ENCODE results near the gene ZYX.

Gene ZYX

GRCh38 chr7:143373255-143373794 is 7.8 kb upstream of the ZYX start:
- H3K4me3 ChIP-seq (replicated peaks in 1 of 2; ENCODE audit: low read depth in 2 of 2, low read length in 2 of 2): no peak overlapping the region
- no peak for TF ChIP-seq CTCF (IDR thresholded peaks at IDR 0.05; ENCODE audit: low read depth, low read length)
- DNase-seq (ENCODE audit: low read depth in 2 of 2): no peak

GRCh38 chr7:143374561-143374960 is 6.6 kb upstream of the ZYX start:
- H3K4me3 ChIP-seq (replicated peaks in 1 of 2; ENCODE audit: low read depth in 2 of 2, low read length in 2 of 2): no peak overlapping the region
- TF ChIP-seq CTCF (IDR thresholded peaks at IDR 0.05; ENCODE audit: low read depth, low read length): no peak
- DNase-seq (ENCODE audit: low read depth in 2 of 2): no peak

GRCh38 chr7:143375298-143376034 is 5.7 kb upstream of the ZYX start:
- peak in 1 of 2 donors; percentile 18 for DNase-seq (ENCODE audit: low read depth in 2 of 2)
- H3K4me3 ChIP-seq (replicated peaks in 1 of 2; ENCODE audit: low read depth in 2 of 2, low read length in 2 of 2): no peak overlapping the region
- no peak for TF ChIP-seq CTCF (IDR thresholded peaks at IDR 0.05; ENCODE audit: low read depth, low read length)

- no peak for TF ChIP-seq CTCF (IDR thresholded peaks at IDR 0.05; ENCODE audit: low read depth, low read length)
- H3K4me3 ChIP-seq (replicated peaks in 1 of 2; ENCODE audit: low read depth in 2 of 2, low read length in 2 of 2): no peak overlapping the region
- DNase-seq (ENCODE audit: low read depth in 2 of 2): no peak
These were observed 4.7 kb upstream of the ZYX start for GRCh38 chr7:143376396-143376795.

- TF ChIP-seq CTCF (IDR thresholded peaks at IDR 0.05; ENCODE audit: low read depth, low read length): no peak
- H3K4me3 ChIP-seq (replicated peaks in 1 of 2; ENCODE audit: low read depth in 2 of 2, low read length in 2 of 2): peak overlapping the region; percentile 86 to 91
- peak in 1 of 2 donors; percentile 37 for DNase-seq (ENCODE audit: low read depth in 2 of 2)
These were observed 1.4 kb upstream of the ZYX start for GRCh38 chr7:143379611-143380259.

GRCh38 chr7:143380260-143380645 is 892 bp upstream of the ZYX start:
- peak overlapping the region; percentile 86 to 91 for H3K4me3 ChIP-seq (replicated peaks in 1 of 2; ENCODE audit: low read depth in 2 of 2, low read length in 2 of 2)
- TF ChIP-seq CTCF (IDR thresholded peaks at IDR 0.05; ENCODE audit: low read depth, low read length): peak; percentile 77
- peak; percentile 91 to 92 for DNase-seq (ENCODE audit: low read depth in 2 of 2)
